Naive thymus-derived CD4-positive, alpha-beta T cell (primary cell): ENCODE results near the gene KCMF1. TPM values are rescaled to one million over a fixed set of nuclear protein-coding genes. Genes with fewer than 3 reads are reported as not detected.

Experiments used
- ATAC-seq: fragments of 150-1000 bp; cut with Tn5 transposase; 2 replicates; pipeline ENCODE4 v1.10.0; 2021; ENCODE audit warnings: mild to moderate bottlenecking, moderate library complexity
- CTCF ChIA-PET: fragments of 350-600 bp; sonication (Branson Sonifier 250); formaldehyde crosslinking; loops from one replicate; lab custom pipeline; 2021; ENCODE audit warnings: antibody characterized with exemption; lab: Charles Lee
- POLR2A ChIA-PET: fragments of 350-600 bp; sonication (Branson Sonifier 250); formaldehyde crosslinking; loops from one replicate; lab custom pipeline; 2021; ENCODE audit warnings: antibody characterized with exemption, inconsistent platforms; lab: Charles Lee
- DNase-seq, 9 donors: peaks; one replicate each; pipeline versions ENCODE4 v3.0.0 to v3.0.0-alpha.2; 2020 to 2022; ENCODE audit warnings: mixed read lengths in 1 of 9
- H3K27ac ChIP-seq: one replicate; pipeline ENCODE4 v1.7.0; 2013; ENCODE audit warnings: mild to moderate bottlenecking, low read depth, low read length, moderate library complexity
- H3K27me3 ChIP-seq, 2 donors: one replicate each; pipeline ENCODE4 v1.7.0; 2013; ENCODE audit warnings: low read length in 2 of 2, mild to moderate bottlenecking in 2 of 2, moderate library complexity in 2 of 2; ENCODE audit not compliant: control insufficient read depth in 2 of 2, insufficient read depth in 2 of 2
- H3K36me3 ChIP-seq, 3 experiments: 1 replicate in 2 of 3; 2 replicates in 1 of 3; pipeline ENCODE4 v1.7.0; 2013; ENCODE audit warnings: low read length in 3 of 3, mild to moderate bottlenecking in 3 of 3, moderate library complexity in 1 of 3; ENCODE audit not compliant: insufficient read depth in 3 of 3, control insufficient read depth in 2 of 3
- H3K4me1 ChIP-seq, 2 donors: one replicate each; pipeline ENCODE4 v1.7.0; 2013; ENCODE audit warnings: low read length in 2 of 2, mild to moderate bottlenecking in 2 of 2, moderate library complexity in 1 of 2; ENCODE audit not compliant: control insufficient read depth in 2 of 2, insufficient read depth in 2 of 2
- H3K4me3 ChIP-seq: 2 replicates; pipeline ENCODE4 v1.7.0; 2013; ENCODE audit warnings: mild to moderate bottlenecking, low read length
- H3K9me3 ChIP-seq, 3 experiments: 1 replicate in 2 of 3; 2 replicates in 1 of 3; pipeline ENCODE4 v1.7.0; 2013; ENCODE audit warnings: low read length in 3 of 3; ENCODE audit not compliant: control insufficient read depth in 2 of 3
- H3K27ac Mint-ChIP-seq, 9 donors: one replicate each; pipeline ENCODE4 v1.8.0; 2020 to 2022; ENCODE audit warnings: mixed read lengths in 9 of 9, mild to moderate bottlenecking in 8 of 9, moderate library complexity in 5 of 9, inconsistent platforms in 2 of 9
- H3K27me3 Mint-ChIP-seq, 5 donors: one replicate each; pipeline ENCODE4 v1.8.0; 2021 to 2022; ENCODE audit warnings: mixed read lengths in 5 of 5, mild to moderate bottlenecking in 1 of 5
- H3K36me3 Mint-ChIP-seq, 5 donors: one replicate each; pipeline ENCODE4 v1.8.0; 2020 to 2022; ENCODE audit warnings: mixed read lengths in 5 of 5, mild to moderate bottlenecking in 3 of 5, inconsistent platforms in 1 of 5
- H3K4me1 Mint-ChIP-seq, 7 donors: one replicate each; pipeline ENCODE4 v1.8.0; 2020 to 2022; ENCODE audit warnings: mixed read lengths in 7 of 7, mild to moderate bottlenecking in 3 of 7, inconsistent platforms in 1 of 7
- H3K4me3 Mint-ChIP-seq, 10 donors: one replicate each; pipeline ENCODE4 v1.8.0; 2020 to 2022; ENCODE audit warnings: mild to moderate bottlenecking in 10 of 10, mixed read lengths in 10 of 10, moderate library complexity in 6 of 10, inconsistent platforms in 2 of 10
- H3K9me3 Mint-ChIP-seq, 11 donors: one replicate each; pipeline ENCODE4 v1.8.0; 2020 to 2022; ENCODE audit warnings: mixed read lengths in 11 of 11, mild to moderate bottlenecking in 4 of 11, inconsistent platforms in 1 of 11, moderate library complexity in 1 of 11
- intact Hi-C, 2 donors: fragments of 100-400 bp; cut with micrococcal nuclease; formaldehyde crosslinking; loops; one replicate each; pipeline ENCODE4 v1.15.1; 2023
- polyA plus RNA-seq, 2 donors: library from polyadenylated mRNA; unstranded; fragments of 300-500 nt; fragmentation: Illumina TruSeq; gene quantifications; one replicate each; pipeline ENCODE4 v1.2.3, GENCODE V29; 2021
- total RNA-seq, 6 experiments: library from RNA in 5 of 6; stranded (reverse) in 5 of 6; gene quantifications; 1 replicate in 5 of 6; 2 replicates in 1 of 6; pipeline ENCODE4 v1.2.3 and lab custom pipeline; 2021 to 2026

The KCMF1 gene
- total and polyA plus RNA-seq, 7 experiments from 2014 or later: 15.6 to 81.3 (median 60.6) TPM

DNA sequence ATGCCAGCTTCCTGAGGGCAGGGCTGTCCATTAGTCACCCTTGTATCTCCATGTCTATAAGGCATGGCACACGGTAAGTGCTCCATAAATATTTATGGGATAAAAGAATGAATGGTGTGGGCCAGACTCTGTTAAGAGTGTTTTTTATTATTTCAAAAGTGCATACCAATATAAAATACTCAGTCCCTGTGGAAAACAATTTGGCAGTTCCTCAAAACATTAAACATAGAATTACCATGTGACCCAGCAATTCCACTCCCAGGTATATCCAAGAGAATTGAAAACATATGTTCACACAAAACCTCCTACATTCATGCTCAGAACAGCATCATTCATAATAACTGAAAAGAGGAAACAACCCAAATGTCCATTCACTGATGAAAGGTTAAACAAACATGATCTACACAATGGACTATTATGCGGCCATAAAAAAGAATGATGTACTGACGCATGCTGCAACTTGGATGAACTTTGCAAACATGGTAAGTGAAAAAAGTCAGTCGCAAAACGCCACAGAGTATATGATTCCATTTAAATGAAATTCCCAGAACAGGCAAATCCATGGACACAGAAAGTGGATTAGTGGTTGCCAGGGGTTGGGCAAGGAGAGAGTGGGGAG lies 93.1 kb downstream of the KCMF1 start:
- no peaks in the 10 kb centered on the region for H3K36me3 Mint-ChIP-seq
- no peak overlapping the region for H3K4me3 Mint-ChIP-seq
- Histone ChIP-seq H3K36me3 (no peaks in the 10 kb centered on the region), H3K27me3 (no peaks in the 10 kb centered on the region), H3K9me3 (no peaks in the 10 kb centered on the region), H3K4me3 (no peak overlapping the region), H3K27ac (no peak overlapping the region), H3K4me1 (no peaks in the 10 kb centered on the region)
- ATAC-seq: no peak
- POLR2A ChIA-PET: no interaction called here
- DNase-seq: no peak
- CTCF ChIA-PET: no interaction called here
- H3K27ac Mint-ChIP-seq: peak overlapping the region in 2 of 9 donors; percentile 68 to 79
- peaks cover 0 to 8% (median 4%) of the 10 kb centered on the region in 7 donors for H3K4me1 Mint-ChIP-seq
- intact Hi-C loops: no loop called here
- no peaks in the 10 kb centered on the region for H3K9me3 Mint-ChIP-seq
- H3K27me3 Mint-ChIP-seq: peaks cover 8 to 33% (median 9%) of the 10 kb centered on the region in 5 donors

DNA sequence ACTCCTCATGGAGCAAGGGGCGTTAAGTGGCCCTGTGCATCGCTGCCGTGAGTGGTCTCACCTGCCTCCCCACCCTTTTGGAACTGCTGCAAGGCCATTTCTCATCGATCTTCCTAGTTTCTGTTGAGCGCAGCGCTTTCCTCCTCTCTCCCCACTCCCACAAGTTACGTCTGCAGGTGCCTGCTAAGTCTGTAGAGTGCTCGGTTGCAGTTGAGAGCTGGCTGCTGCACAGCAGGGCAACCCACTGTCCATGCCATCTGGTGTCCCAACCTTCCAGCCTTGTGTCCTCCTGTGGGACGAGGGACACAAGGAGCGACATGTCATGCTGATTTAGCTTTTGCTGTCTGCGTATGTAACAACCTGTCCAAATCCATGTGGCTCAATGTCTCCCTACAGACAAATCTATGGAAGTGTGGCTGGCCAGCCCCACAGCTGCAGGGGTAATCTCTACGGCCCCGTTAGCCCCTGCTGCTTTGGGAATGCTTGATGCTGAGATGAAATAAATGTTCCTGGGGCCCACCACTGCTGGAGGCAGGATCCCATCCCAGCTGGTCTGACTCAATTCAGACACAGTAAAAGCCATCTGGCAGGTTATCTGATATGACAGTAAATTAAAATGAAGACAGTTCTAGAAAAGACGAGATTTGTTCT lies 94.1 kb downstream of the KCMF1 start:
- intact Hi-C loops: loop anchor here in 1 of 2 donors (5.0 kb wide), 1 partner anchor 232 kb away; no protein-coding TSS in a partner anchor
- no peak overlapping the region for H3K27ac Mint-ChIP-seq

GRCh38 chr2:85066006-85066740 lies 95.2 kb downstream of the KCMF1 start:
- peaks cover 0 to 8% (median 4%) of the 10 kb centered on the region in 7 donors for H3K4me1 Mint-ChIP-seq
- H3K27me3 ChIP-seq: no peaks in the 10 kb centered on the region
- no peaks in the 10 kb centered on the region for H3K36me3 ChIP-seq
- no peaks in the 10 kb centered on the region for H3K36me3 Mint-ChIP-seq
- no peak overlapping the region for H3K27ac Mint-ChIP-seq
- H3K27me3 Mint-ChIP-seq: peaks cover 9 to 39% (median 12%) of the 10 kb centered on the region in 5 donors
- no peaks in the 10 kb centered on the region for H3K9me3 ChIP-seq
- H3K4me1 ChIP-seq: no peaks in the 10 kb centered on the region
- no peak overlapping the region for H3K4me3 ChIP-seq
- no peak overlapping the region for H3K4me3 Mint-ChIP-seq
- H3K27ac ChIP-seq: no peak overlapping the region
- ChIA-PET CTCF (no interaction called here), POLR2A (no interaction called here)
- DNase-seq (no peak), ATAC-seq (no peak)
- no peaks in the 10 kb centered on the region for H3K9me3 Mint-ChIP-seq
- intact Hi-C loops: loop anchor here (2.0 to 5.0 kb wide), 2 partner anchors 231 to 233 kb away; no protein-coding TSS in a partner anchor

More for the DNA sequence above, 94.1 kb downstream of the KCMF1 start:
- H3K4me3 Mint-ChIP-seq: no peak overlapping the region
- no peaks in the 10 kb centered on the region for H3K36me3 ChIP-seq
- H3K36me3 Mint-ChIP-seq: no peaks in the 10 kb centered on the region
- no peaks in the 10 kb centered on the region for H3K9me3 Mint-ChIP-seq
- H3K27me3 Mint-ChIP-seq: peaks cover 8 to 33% (median 9%) of the 10 kb centered on the region in 5 donors
- ChIA-PET POLR2A (no interaction called here), CTCF (no interaction called here)
- no peaks in the 10 kb centered on the region for H3K9me3 ChIP-seq
- H3K4me1 Mint-ChIP-seq: peaks cover 0 to 8% (median 4%) of the 10 kb centered on the region in 7 donors
- no peak overlapping the region for H3K4me3 ChIP-seq
- no peak for DNase-seq
- H3K4me1 ChIP-seq: no peaks in the 10 kb centered on the region
- ATAC-seq: no peak
- H3K27me3 ChIP-seq: no peaks in the 10 kb centered on the region
- no peak overlapping the region for H3K27ac ChIP-seq

DNA sequence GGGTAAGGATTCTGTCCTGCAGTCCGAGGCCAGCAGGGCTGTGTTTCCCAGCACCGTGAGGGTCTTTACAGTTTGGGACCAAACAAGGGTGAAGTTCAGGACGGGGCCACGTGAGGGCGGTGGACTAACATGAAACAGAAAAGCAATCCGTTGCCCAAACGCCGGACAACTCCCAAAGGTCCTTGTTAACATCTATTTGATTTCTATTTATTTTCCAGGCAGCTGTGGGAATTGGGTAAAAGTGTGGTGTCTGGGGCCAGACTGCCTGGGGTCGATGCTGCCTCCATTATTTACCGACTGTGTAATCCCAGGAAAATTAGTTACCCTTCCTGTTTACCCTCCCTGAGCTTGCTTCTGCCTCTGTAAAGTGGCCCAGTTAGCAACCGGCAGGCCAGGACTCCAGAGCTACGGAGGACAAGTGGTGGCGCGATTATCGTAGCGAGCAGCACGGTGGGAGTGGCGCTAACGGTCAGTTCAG lies 96.0 kb downstream of the KCMF1 start:
- H3K36me3 ChIP-seq: no peaks in the 10 kb centered on the region
- intact Hi-C loops: loop anchor here (2.0 to 5.0 kb wide), 2 partner anchors 230 to 232 kb away; no protein-coding TSS in a partner anchor
- DNase-seq (peak in 2 of 9 donors; percentile 10 to 33), ATAC-seq (peak; percentile 59)
- no peaks in the 10 kb centered on the region for H3K27me3 ChIP-seq
- no peak overlapping the region for H3K27ac Mint-ChIP-seq
- peaks cover 0 to 8% (median 4%) of the 10 kb centered on the region in 7 donors for H3K4me1 Mint-ChIP-seq
- H3K4me1 ChIP-seq: no peaks in the 10 kb centered on the region
- H3K27ac ChIP-seq: no peak overlapping the region
- H3K4me3 Mint-ChIP-seq: peak overlapping the region in 2 of 10 donors; percentile 35
- no peak overlapping the region for H3K4me3 ChIP-seq
- H3K36me3 Mint-ChIP-seq: no peaks in the 10 kb centered on the region
- CTCF ChIA-PET: no interaction called here
- H3K27me3 Mint-ChIP-seq: peaks cover 9 to 38% (median 12%) of the 10 kb centered on the region in 5 donors
- POLR2A ChIA-PET: no interaction called here
- no peaks in the 10 kb centered on the region for H3K9me3 Mint-ChIP-seq
- H3K9me3 ChIP-seq: no peaks in the 10 kb centered on the region

GRCh38 chr2:85071096-85071495 lies 100.1 kb downstream of the KCMF1 start:
- Mint-ChIP-seq H3K4me1 (peaks cover 0 to 8% (median 0%) of the 10 kb centered on the region in 7 donors), H3K4me3 (no peak overlapping the region), H3K27me3 (peaks cover 5 to 38% (median 22%) of the 10 kb centered on the region in 5 donors), H3K27ac (no peak overlapping the region), H3K36me3 (no peaks in the 10 kb centered on the region), H3K9me3 (no peaks in the 10 kb centered on the region)
- Histone ChIP-seq H3K27me3 (peaks cover 0 to 4% of the 10 kb centered on the region in 2 donors), H3K4me3 (no peak overlapping the region), H3K27ac (no peak overlapping the region), H3K9me3 (no peaks in the 10 kb centered on the region), H3K4me1 (no peaks in the 10 kb centered on the region), H3K36me3 (no peaks in the 10 kb centered on the region)
- POLR2A ChIA-PET: no interaction called here
- intact Hi-C loops: no loop called here
- CTCF ChIA-PET: no interaction called here
- no peak for DNase-seq
- no peak for ATAC-seq

- H3K27me3 Mint-ChIP-seq: peaks cover 8 to 32% (median 20%) of the 10 kb centered on the region in 5 donors
- H3K36me3 ChIP-seq: no peaks in the 10 kb centered on the region
- no peaks in the 10 kb centered on the region for H3K9me3 ChIP-seq
- H3K4me3 Mint-ChIP-seq: no peak overlapping the region
- no peak overlapping the region for H3K4me3 ChIP-seq
- POLR2A ChIA-PET: interaction anchor here (0.7 kb wide), 1 partner anchor 477 kb away, joined by 5 read pairs; no protein-coding TSS in a partner anchor
- H3K4me1 Mint-ChIP-seq: no peaks in the 10 kb centered on the region
- H3K4me1 ChIP-seq: no peaks in the 10 kb centered on the region
- H3K9me3 Mint-ChIP-seq: no peaks in the 10 kb centered on the region
- DNase-seq (no peak), ATAC-seq (no peak)
- no peaks in the 10 kb centered on the region for H3K36me3 Mint-ChIP-seq
- intact Hi-C loops: no loop called here
- no peak overlapping the region for H3K27ac ChIP-seq
- peaks cover 0 to 4% of the 10 kb centered on the region in 2 donors for H3K27me3 ChIP-seq
- no peak overlapping the region for H3K27ac Mint-ChIP-seq
- CTCF ChIA-PET: interaction anchor here (0.7 kb wide), 1 partner anchor 408 kb away, joined by 3 read pairs; no protein-coding TSS in a partner anchor
These were observed 102.1 kb downstream of the KCMF1 start for GRCh38 chr2:85073033-85073432.
